Stimulated activated CD4-positive, alpha-beta T cell treated with anti-CD3 and anti-CD28 coated beads, Interleukin-4, amount 100 ng/mL, for 4 hours (primary cell): ENCODE measurements around the gene CAMK2B.

Experiments used
- DNase-seq, 2 experiments: peaks; one replicate each; pipeline ENCODE4 v3.0.0-alpha.2; 2020

CAMK2B gene

DNA sequence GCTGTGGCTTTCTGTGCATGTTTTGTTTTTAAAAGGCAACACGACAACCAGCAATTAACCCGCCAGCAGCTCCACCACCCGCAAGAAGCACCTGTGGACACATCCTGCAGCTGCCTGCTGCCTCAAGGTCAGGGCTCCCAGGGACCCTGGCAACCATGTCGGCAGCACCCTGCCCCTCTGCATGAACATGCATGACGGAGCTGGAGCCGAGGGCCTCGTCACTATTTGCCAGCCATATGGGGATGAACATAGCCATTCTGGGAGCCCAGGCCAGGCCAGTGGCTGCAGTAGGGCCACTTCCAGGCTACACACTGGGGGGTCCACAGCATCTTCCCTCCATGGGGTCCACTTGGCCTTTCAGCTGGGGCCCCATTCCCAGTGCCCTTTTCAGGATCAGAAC is 52.9 kb downstream of the CAMK2B start:
- no peak for DNase-seq

DNA sequence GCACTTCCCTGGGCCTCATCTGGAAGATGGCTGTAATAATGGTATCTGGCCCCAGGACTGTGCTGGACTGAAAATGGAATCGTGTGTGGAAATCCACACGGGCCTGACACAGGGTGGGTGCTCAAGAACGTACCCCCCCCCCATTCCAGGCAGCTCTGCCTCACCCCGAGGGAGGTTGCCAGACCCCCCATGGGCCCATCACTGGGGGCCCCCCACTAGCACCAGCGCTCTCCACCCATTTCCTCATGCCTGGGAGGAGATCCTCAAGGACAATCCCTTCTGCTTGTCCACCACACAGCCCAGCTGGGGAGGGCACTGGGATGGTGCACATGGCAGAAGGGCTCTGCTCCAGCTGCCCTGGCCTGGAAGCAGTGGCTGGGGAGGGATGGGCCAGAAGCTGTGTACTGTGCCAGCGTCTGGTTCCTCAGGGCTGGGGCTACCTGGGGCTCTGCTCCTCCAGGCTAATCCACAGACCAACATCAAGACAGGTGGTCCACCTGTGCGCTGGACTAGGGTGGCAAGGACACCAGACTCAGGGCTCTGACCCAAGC is 55.4 kb downstream of the CAMK2B start:
- DNase-seq = no peak

DNA sequence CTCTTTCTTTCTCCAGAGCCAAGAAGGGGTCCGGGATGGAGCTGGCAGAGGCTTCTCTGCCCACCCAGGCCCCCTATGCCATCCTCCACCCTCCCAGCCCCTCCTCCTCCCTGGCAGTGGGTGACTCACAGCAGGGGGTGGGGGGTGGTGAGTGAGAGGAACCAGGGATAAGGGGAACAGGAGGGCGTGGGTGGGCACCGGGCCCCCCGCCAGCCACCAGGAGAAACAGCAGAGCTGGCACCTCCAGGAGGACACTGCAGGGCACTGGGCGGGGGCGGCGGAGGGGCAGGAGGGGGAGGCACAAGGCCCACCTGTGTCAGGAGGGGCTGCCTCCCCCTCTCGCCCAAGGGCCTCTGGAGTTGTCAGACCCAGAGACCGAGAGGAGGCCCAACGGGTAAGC is 56.0 kb downstream of the CAMK2B start:
- DNase-seq = no peak

DNA sequence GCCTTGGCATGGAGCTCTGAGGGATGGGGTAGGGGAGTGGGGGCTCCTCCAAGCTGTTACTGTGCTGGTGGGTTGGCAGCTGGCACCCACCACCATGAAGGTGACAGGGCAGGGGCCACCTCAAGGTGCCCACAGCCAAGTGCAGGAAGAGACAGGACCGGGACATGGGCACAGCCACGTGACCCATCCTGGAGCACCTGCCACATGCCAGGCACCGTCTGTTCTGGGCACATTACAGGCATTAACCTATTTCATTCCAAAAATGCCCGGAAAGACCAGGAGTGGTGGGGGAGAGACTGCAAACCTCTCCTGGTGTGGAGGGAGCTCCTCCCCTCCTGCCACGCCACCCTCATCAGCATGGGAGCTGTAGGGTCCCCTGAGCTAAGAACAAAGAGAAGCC is 56.7 kb downstream of the CAMK2B start:
- no peak for DNase-seq

DNA sequence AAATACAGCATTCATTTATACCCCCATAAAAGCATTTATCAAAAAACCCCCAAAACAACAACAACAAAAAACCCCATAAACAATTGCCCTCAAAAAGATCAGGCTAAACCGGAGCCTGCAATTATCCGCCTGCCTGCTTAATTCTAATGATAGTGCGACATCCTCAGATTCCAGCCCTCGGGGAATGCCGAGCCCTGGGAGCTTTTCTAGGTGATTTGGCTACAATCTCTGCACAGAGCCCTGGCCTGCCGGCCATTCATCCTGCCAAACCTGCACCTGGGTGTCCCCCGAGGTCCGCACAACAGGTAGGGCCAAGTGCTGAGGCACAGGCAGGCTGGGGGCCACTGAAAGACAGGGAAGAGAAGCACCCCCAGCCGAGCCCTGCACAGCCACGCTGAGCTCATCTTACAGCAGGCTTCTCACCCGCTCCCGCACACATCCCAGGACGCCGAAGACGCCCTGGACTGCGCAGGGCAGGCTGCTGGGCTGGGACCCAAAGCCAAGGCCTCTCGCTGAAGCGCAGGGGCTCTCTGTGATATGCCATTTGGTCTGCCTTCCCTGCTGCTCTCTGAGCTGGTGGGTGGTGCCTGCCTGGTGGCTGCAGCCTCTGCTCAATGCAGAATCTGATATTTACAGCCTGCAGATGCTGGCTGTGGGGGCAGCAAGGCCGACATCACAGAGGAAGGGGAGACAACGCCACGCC is 57.5 kb downstream of the CAMK2B start:
- DNase-seq = no peak

DNA sequence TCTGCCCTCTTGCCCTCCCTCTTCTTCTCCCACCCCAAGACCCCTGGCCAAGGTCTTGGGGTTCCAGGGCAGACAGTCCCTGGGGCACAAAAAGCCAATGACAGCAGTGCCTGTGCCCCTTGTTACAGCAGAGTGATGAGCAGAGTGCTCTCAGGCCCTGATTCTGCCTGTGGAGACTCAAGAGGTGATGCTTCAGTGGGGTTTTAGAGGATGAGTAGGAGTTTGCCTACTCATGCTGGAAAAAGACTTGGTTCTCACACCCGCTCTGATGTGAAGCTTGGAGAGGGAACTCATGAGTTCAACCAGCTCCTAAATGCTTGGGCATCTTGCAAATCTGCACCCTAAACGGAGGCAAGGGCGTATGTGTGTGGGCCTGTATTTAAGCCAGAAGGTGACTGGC is 58.2 kb downstream of the CAMK2B start:
- no peak for DNase-seq

DNA sequence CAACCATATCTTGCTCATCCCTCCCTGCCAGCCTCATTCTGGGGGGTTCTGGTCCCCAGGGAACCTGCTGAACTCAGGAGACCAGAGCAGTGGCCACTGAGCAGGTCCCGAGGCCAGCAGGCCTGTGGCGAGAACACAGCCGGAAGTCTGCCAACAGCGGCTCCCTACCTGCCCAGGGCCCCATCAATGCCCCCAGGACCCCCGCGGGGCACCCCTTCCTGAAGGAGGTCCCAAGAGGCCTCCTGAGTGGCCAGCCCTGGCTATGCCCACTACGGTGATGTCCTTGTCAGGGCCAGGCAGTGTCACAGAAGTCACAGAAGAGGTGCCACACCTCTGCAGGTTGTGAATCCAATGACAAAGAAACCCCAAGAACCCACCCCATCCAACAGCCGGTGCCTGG is 58.9 kb downstream of the CAMK2B start:
- DNase-seq = no peak

DNA sequence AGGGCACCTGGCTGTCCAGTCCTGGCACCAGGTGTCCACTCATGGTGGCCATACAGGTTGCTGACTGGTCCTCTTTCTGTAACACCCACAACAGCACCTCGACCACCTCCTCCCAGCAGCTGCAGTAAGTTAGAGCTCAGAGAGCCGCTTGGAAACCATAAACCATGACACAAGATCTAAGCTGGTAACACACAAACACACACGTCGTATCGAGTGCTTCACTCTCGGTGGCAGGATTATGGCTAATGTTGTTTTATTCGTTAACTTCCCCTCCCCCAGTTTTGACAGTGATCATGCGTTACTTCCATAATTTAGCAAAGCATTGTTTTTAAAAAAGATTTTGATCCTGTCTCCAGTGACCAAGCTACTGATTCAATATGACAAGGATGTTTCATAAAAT is 59.7 kb downstream of the CAMK2B start:
- no peak for DNase-seq

DNA sequence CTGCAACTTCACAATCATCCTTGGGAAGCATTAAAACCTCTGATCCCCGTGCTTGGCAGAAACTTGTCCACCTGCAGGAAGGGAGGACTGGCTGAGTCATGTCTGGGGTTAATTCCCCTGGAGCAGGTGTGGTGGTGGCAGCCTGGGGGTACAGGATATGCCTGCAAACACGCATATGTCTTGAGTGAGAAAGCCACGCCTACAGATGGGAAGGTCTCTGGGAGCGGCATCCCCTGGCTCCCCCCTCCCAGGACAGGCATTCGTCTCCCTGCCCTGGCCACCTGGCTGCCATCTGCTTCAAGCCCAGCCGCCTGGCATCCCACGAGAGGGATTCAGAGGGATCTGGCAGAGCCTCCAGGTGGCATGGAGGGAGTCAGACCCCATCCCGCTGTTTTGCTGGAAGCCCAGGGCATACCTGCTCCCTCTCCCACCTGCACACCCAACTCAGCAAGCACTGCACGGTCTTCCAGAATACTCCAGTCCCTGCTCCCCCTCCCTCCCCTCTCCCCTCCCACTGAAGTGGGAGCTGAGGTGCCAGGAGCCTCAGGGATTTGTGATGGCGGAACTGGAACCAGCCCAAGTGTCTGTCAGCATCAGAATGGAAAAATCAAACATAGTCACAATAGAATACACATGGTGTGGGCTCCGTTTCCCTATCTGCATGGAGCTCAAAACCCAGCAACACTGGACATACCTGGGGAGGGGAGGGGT is 61.0 kb downstream of the CAMK2B start:
- DNase-seq = no peak

DNA sequence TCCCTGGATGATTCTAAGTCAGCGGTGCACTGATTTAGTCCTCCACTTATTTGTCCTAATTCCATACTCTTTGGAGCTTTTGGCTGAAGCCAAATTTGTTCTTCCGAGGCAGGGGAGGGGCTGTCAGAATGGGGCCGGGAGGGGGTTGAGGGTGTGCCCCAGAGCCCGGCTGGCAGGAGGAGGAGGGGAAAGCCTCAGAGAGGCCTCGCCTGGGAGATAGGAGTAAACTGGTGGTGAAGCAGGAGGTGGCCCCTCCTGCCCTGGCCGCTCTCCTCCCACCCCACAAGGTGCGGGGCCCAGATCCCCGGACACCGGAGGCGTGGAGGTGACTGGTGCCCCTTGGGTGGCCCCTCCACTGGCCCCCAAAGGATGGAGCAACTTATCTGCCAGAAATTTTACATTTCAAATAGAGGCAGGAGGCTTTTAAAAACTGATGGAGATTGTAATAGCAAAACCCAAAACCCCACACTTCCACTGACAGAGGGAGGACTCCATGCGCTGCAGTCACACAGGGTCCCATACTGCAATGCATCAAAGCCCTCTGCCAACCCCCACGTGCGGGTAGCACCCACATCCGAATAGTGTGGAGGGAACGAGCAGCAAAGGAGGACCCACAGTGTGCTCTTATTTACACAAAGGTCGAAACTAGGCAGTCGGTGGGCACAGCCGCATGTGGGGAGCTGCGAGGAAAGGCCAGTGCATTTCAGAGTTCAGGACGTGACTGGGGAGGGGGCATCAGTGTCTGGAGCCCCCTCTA is 61.9 kb downstream of the CAMK2B start:
- DNase-seq = no peak

DNA sequence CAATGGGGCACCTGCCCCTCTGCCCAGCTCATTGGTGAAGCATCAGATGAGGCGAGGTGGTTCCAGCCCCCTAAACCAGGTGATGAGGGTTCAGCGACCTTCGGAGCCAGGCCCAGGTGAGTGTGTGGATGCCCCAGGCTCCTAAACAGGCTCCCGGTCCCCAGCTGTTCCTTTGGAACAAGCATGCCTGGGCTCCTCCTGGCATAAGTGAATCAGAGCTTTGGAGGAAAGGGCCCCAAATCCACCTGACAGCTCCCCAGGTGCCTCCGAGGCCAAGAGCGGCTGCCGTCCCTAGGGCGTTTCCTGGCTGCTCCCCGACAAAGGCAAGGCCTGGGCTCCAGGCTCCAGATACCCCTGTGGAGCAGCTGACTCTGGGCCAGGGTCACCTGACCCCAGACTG is 63.4 kb downstream of the CAMK2B start:
- no peak for DNase-seq

DNA sequence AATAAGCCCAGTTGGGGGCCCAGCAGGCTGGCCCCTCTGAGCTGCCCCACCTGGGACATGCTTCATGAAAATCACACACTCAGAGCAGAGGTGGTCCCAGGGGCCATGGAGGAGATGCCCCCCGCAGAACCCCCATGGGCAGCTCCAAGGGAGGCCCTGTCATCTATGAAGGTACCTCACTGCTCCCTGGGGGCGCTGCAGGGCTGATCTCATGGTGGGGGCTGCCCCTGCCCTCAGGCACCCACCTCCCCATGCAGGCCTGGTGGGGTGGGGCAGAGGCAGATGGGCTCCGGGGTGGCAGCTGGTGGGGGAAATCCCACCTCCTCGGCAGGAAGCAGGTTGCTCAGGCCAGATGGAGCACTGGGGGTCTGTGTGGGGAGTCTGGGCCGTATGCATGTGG is 64.2 kb downstream of the CAMK2B start:
- DNase-seq = no peak

DNA sequence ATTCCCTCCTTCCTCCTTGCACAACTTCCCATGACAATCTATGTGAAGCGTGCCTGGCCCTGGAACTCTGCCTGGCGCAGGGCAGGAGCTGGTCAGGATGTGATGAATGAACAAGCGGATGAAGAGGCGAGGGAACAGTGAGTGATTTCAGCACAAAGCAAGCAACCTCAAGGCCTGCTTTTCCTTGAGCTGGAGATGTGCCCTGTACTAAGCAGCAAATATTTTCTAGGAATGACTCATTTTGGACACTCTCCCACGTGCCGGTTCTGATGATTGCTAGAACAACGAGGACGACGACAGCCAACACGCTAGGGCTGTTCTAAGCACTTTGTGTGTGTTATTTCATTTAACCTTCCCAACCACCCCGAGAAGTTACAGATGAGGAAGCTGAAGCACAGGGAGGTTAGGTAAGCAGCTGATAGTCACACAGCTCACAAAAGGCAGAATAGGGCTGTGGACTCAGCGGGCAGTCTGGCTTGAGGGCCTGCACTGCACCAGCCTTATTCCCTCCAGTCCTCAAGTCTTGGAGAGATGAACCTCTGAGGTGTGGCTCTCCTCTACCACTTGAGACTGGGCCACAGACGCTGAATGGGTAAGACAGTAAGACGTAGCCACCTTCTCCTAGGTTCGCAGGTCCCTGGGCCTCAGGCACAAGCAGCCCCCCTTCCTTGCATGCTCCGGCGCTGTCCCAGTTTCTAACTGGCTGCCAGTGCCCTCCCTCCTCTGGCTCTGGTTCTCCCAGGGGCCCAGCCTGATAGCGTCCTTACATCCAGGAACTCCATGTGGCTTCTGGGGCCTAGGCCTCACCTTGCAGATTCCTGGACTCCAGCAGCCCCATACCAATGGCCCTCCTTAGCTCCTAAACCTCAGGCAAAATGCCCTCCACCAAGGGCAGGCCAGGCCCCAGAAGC is 65.6 kb downstream of the CAMK2B start:
- DNase-seq = no peak

DNA sequence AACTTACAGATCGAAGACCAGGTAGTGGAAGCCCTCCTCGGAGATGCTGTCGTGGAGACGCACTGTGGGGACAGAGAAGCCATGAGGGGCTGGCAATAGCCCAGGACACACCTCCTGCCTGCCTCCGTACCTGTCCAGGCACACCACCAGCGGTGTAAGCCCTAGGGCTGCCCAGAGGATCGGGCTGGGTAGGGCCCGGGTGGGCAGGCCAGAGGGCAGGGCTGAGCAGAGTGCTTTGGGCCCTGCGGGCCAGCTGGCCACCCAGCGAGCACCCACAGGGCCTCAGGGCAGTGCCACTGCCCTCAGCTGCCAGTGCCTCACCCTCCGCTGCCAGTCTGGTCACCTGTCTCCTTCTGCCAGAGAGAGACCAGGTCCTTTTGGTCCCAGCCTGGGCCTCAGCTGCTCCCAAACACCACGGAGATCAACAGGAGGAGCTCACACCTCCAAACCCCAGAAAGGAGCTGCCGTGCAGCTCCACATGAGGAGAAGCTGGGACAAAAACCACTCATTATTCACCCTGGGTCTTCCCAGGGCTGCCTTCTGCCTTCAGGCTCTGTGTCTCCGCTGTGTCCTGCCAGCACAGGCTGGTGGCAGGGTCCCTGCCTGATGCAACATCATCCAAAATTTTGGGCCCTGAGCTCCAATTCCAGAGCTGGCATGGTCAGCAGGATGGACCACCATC is 66.4 kb downstream of the CAMK2B start:
- no peak for DNase-seq

DNA sequence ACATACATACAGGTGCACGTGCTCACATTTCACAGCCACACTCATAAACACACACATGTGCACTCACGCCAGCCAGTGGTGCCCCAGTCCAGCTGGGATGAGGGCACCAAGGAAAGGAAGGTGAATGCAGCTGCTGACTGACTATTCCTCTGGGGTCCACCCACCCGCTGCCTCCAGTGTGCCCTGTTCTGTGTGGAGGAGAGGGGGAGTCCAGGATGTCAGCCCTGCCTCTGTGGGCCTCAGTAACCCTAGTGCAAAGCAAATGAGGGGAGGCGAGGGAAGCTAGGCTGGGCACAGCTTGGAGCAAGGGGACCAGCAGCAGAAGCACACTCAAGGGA is 67.0 kb downstream of the CAMK2B start:
- peak in 1 of 2 experiments; percentile 19 for DNase-seq

DNA sequence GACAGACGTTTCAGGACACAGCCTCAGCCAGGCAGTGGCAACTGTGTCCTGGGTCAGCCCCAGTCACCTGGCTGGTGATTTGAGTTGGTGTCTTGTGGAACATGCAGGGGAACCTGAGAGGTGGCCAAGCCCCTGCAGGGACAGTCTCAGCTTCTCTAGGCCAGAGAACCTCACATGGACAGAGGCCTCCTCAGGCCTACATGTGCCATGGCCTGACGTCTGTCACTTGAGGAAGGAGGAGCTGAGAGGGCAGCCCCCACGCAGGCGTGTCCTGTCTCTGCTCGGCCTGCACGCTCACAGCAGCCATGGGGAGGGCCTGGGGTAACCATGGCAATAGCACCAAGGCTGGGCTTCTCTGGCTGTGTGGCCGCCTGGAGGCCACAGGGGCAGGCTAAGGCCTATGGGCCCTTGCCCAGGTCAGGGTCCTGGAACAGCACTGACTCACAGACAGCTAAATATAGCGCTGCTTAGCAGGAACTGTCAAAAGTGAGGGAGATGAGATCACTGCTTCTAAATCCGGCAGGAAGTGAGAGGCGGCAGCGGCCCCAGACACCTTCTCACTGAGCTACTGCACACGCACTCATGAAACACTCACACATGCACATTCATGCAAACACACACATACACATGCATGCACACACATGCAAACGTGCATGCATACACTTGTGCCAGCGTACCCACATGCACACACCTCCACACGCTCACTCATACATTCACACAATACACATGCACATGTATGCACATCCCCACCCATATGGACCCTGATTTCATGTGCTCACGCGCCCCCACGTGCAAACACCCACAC is 67.6 kb downstream of the CAMK2B start:
- DNase-seq = peak; percentile 61 to 82

DNA sequence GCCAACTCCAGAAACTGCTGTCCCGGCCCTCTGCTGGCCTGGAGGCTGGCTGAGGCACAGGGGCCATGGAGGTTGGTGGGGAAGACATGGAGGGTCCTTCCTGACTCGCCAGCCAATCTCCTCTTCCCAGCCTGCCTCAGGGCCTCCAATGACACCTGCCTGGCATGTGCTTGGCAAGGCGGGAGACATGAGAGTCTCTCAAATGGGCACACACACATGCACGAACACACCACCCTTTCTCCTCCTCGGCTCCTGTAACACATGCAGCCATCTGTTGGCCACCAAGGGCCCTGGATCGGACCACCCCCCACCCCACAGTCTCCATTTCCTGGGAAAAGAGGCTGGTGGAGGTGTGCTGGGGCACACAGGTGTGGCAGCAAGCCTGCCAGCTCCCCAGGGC is 68.2 kb downstream of the CAMK2B start:
- DNase-seq = no peak

DNA sequence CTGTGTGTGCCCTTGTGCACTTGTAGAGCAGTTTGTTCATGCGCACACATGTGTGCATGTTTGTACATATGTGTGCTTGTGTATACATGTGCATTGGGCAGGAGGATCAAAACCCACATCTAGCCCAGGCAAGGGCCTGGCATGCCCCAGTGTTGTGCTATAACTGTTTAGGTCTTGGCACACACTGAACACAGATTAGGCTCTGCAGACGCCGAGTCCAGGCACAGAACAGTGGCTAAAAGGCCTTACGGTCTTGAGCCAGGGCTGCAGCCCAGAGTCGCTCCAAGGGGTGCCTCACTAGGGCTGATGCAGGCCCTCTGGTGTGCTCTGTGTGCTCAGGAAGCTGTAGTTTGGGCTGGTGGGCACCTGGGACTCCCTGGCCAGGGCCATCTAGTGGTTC is 68.9 kb downstream of the CAMK2B start:
- DNase-seq = no peak

DNA sequence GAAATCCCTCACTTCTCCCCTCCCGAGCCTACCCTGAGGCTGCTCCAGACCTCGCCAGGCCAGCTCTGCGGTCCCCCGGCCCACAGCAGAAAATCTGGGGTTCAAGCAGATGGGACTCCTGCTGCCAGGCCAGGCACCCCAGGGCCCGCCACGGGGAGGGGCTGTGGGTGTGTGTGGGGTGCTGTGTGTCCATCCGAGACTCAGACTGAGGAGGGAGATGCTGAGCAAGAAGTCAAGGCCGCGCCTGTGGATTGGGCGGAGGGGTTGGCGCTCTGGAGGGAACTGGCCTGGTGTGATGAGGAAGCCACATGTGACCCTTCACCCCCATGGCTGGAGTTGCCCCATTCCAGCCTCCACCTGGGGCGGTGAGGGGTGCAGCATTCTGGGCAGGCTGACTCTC is 73.5 kb downstream of the CAMK2B start:
- no peak for DNase-seq

DNA sequence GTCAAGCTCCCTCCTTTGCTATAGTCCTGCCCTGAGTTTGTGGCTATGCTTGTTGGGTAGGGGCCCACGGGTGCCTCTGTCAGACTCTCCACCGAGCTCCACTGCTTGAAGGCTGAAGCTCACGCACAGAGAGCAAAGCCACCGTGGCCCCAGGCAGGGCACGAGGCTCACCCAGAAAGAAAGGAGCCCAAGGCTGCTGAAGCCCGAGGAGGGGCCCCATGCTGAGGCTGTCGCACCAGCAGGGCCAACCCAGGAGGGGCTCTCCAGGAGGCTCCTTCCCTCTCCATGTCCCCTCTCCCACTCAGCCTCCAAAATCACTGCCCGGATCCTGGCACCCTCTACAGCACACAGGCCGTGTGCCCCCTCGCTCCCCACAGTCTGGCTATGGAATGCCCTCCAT is 74.1 kb downstream of the CAMK2B start:
- no peak for DNase-seq

DNA sequence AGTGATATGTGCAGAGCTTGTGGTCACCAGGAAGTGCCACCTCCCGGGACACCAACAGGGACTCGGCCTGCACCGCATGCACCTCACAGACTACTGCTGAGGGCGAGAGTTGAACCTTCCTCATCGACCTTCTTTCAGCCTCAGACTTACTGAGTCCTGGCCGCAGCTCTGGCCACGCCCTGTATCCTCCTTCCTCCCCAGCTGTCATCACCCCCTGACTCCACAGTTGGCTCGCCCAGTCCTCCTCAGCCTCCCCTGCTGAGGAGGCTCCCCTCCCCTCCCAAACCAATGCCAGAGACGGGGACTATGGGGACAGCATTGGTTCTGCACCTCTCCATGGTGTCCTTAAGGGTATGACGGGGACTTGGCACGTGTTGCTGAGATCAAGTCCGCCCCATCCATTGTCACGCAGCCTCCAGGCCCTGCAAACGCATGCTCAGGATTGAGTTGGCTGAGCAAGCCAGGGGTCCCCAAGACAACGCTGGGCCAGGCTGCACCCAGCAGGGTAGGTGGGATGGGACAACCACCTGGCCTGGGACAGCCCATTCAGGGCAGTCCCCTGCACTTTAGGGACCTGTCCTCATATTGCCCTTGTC is 75.7 kb downstream of the CAMK2B start:
- no peak for DNase-seq
